OCI-LY7 (cell line): Measurements from ENCODE around the gene TARM1. TPM values are rescaled to one million over a fixed set of nuclear protein-coding genes. Genes with fewer than 3 reads are reported as not detected.
"Not testable (repeated sequence)": the region's sequence is repeated elsewhere in the genome, so short reads cannot be mapped to it uniquely, and the experiment has no call there.

Experiments used
- BruUV-seq: library from RNA; stranded (reverse); fragments of 400-500 nt; replicated peaks from 2 replicates; lab custom pipeline; 2021; lab: Mats Ljungman, UMichigan
- CTCF ChIA-PET: fragments of 300-600 bp; sonication (Branson Sonifier 250); formaldehyde crosslinking; loops from one replicate; lab custom pipeline; 2022; ENCODE audit warnings: antibody characterized with exemption; ENCODE audit not compliant: unreplicated experiment; lab: Charles Lee
- POLR2A ChIA-PET: fragments of 300-600 bp; sonication (Branson Sonifier 250); formaldehyde crosslinking; loops from one replicate; lab custom pipeline; 2022; ENCODE audit warnings: antibody characterized with exemption; lab: Charles Lee
- DNase-seq: peaks from one replicate; pipeline ENCODE4 v3.0.0-alpha.2; 2015; ENCODE audit warnings: low spot score
- H2AFZ ChIP-seq: fragments of 200-600 bp; sonication (generic), shearing (Covaris generic); 2 replicates; pipeline ENCODE4 v1.6.1; 2014; ENCODE audit warnings: mild to moderate bottlenecking, antibody characterized with exemption, low read length, moderate library complexity
- H3K27ac ChIP-seq: fragments of 200-600 bp; sonication (generic); 2 replicates; pipeline ENCODE4 v1.5.1; 2014; ENCODE audit warnings: mixed run types, low read depth, mild to moderate bottlenecking, moderate library complexity, low read length, inconsistent platforms; ENCODE audit not compliant: poor library complexity, severe bottlenecking
- H3K36me3 ChIP-seq: fragments of 200-600 bp; sonication (generic); 2 replicates; pipeline ENCODE4 v1.6.1; 2014; ENCODE audit warnings: mild to moderate bottlenecking, antibody characterized with exemption, low read length, moderate library complexity, mixed read lengths; ENCODE audit not compliant: insufficient read depth
- H3K4me1 ChIP-seq: fragments of 200-600 bp; sonication (generic); 2 replicates; pipeline ENCODE4 v1.5.1; 2014; ENCODE audit warnings: mild to moderate bottlenecking, low read length; ENCODE audit not compliant: insufficient read depth, poor library complexity, severe bottlenecking
- H3K4me2 ChIP-seq: fragments of 200-600 bp; sonication (generic); 2 replicates; pipeline ENCODE4 v1.6.1; 2014; ENCODE audit warnings: mild to moderate bottlenecking, low read length
- H3K4me3 ChIP-seq: fragments of 200-600 bp; sonication (generic); 2 replicates; pipeline ENCODE4 v1.5.1; 2014; ENCODE audit warnings: mild to moderate bottlenecking, low read depth, low read length; ENCODE audit not compliant: poor library complexity, severe bottlenecking
- H3K79me2 ChIP-seq: fragments of 200-600 bp; sonication (generic); 2 replicates; pipeline ENCODE4 v1.6.1; 2016; ENCODE audit warnings: low read depth, mild to moderate bottlenecking, low read length, moderate library complexity, mixed read lengths; ENCODE audit not compliant: insufficient read depth
- H3K9me2 ChIP-seq: fragments of 200-600 bp; sonication (generic); 2 replicates; pipeline ENCODE4 v1.6.1; 2016; ENCODE audit warnings: mild to moderate bottlenecking, low read length, mixed read lengths; ENCODE audit not compliant: insufficient read depth
- H3K9me3 ChIP-seq: fragments of 200-600 bp; sonication (generic); 2 replicates; pipeline ENCODE4 v1.6.1; 2014; ENCODE audit warnings: mild to moderate bottlenecking, mixed run types, low read length, mixed read lengths
- H4K20me1 ChIP-seq: fragments of 200-600 bp; sonication (generic); 2 replicates; pipeline ENCODE4 v1.6.1; 2014; ENCODE audit warnings: mild to moderate bottlenecking, antibody characterized with exemption, low read length, moderate library complexity, mixed read lengths; ENCODE audit not compliant: insufficient read depth
- CTCF ChIP-seq: fragments of 200-600 bp; sonication (generic); conservative IDR thresholded peaks from 2 replicates; pipeline ENCODE4 v1.5.1; 2014; ENCODE audit warnings: mild to moderate bottlenecking, antibody characterized with exemption, low read length, moderate library complexity, mixed read lengths
- EZH2phosphoT487 ChIP-seq: fragments of 200-600 bp; sonication (generic); IDR thresholded peaks from 2 replicates; pipeline ENCODE4 v1.6.1; 2018; ENCODE audit warnings: low read depth, borderline replicate concordance, mild to moderate bottlenecking, mixed run types, antibody characterized with exemption, low read length, moderate library complexity, mixed read lengths
- intact Hi-C: fragments of 100-400 bp; cut with micrococcal nuclease; formaldehyde crosslinking; loops from one replicate; pipeline ENCODE4 v1.10.0; 2022; ENCODE audit not compliant: unreplicated experiment
- total RNA-seq, 2 experiments: library from RNA; depleted of rRNA in 1 of 2; stranded (reverse); fragments of >200 nt in 1 of 2; shearing (Covaris generic) in 1 of 2; gene quantifications; 2 replicates each; pipeline ENCODE4 v1.2.3, GENCODE V29; 2014 to 2022

The TARM1 gene
- total RNA-seq, 2 experiments from 2014 or later, result not detected

- Histone ChIP-seq H3K9me2 (no peaks in the 10 kb centered on the region), H3K4me1 (peaks cover 31% of the 10 kb centered on the region), H3K79me2 (peaks cover 16% of the 10 kb centered on the region; the same call in 1 of the 2 replicates), H3K9me3 (no peaks in the 10 kb centered on the region), H4K20me1 (no peaks in the 10 kb centered on the region), H3K27ac (no peak overlapping the region), H2AFZ (no peak overlapping the region), H3K4me3 (no peak overlapping the region), H3K4me2 (no peak overlapping the region), H3K36me3 (peaks cover 1% of the 10 kb centered on the region; the same call in 1 of the 2 replicates)
- intact Hi-C loops, result no loop called here
- TF ChIP-seq CTCF, result no peak
- TF ChIP-seq EZH2phosphoT487, result no peak
- POLR2A ChIA-PET, result no interaction called here
- CTCF ChIA-PET, result no interaction called here
- BruUV-seq, result no TSS peak
- DNase-seq, result no peak
Measured at GRCh38 chr19:54099190-54099902, 18.2 kb upstream of the TARM1 start.

DNA sequence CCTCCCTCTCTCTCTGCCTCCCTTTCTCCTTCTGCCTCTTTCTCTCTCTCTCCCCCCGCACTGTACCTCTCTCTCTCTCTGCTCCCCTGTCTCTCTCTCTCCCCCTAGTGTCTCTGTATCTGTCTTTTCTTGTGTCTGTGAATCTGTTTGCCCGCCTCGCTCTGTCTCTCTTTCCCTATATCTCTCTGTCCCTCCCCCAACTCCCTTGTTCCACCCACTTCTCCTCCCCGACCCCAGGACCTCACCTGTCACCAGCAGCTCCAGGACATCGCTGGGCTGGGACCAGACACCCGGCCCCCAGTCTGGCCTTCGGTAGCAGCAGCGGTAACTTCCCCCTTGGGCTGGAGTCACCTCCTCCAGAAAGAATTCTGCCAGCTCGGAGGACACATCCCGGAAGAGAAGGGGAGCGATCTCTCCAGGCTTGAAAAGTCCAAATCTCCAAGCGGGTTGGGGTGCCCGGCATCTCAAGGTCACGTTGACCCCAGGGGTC lies 15.5 kb upstream of the TARM1 start:
- Histone ChIP-seq H3K4me3 (peak overlapping the region; percentile 45), H3K79me2 (no peaks in the 10 kb centered on the region), H3K36me3 (no peaks in the 10 kb centered on the region), H2AFZ (peak overlapping the region; percentile 97), H3K4me1 (peaks cover 20% of the 10 kb centered on the region), H3K9me2 (no peaks in the 10 kb centered on the region), H3K9me3 (no peaks in the 10 kb centered on the region), H3K27ac (peak overlapping the region; percentile 4), H3K4me2 (peak overlapping the region; percentile 67), H4K20me1 (no peaks in the 10 kb centered on the region)
- intact Hi-C loops, result no loop called here
- no TSS peak for BruUV-seq
- no peak for TF ChIP-seq EZH2phosphoT487
- peak; percentile 66 for TF ChIP-seq CTCF
- ChIA-PET CTCF (no interaction called here), POLR2A (no interaction called here)
- peak; percentile 67 for DNase-seq

DNA sequence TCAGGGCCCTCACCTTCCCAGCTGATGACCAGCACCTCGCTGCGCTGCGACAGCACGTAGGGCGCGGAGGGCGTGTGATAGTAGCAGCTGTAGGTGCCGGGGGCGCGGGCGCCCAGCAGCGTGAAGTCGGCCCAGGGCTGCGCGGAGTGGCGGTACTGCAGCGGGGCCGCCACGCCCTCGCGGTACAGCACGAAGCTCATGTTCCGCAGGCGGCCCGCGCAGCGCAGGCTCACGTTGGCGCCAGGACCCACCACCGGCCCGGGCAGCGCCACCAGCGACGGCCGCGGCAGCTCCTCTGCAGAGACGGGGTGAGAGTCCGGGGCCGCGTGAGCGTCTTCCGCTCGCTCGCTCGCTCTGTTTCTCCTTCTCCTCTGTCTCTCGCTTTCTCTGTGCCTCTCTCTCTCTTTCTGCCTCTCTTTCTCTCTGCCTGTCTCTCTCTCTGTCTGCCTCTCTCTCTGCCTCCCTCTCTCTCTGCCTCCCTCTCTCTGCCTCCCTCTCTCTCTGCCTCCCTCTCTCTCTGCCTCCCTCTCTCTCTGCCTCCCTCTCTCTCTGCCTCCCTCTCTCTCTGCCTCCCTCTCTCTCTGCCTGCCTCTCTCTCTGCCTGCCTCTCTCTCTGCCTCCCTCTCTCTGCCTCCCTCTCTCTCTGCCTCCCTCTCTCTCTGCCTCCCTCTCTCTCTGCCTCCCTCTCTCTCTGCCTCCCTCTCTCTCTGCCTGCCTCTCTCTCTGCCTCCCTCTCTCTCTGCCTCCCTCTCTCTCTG lies 14.9 kb upstream of the TARM1 start:
- BruUV-seq, H3K27ac ChIP-seq, H3K79me2 ChIP-seq, intact Hi-C loops, H3K9me3 ChIP-seq, H3K36me3 ChIP-seq, POLR2A ChIA-PET, H4K20me1 ChIP-seq, CTCF ChIA-PET, H3K9me2 ChIP-seq: not testable (repeated sequence)
- Histone ChIP-seq H3K4me3 (peak overlapping the region; percentile 45), H2AFZ (peak overlapping the region; percentile 97), H3K4me1 (peaks cover 20% of the 10 kb centered on the region), H3K4me2 (peak overlapping the region; percentile 67)
- peak; percentile 54 for DNase-seq
